GM21528 (cell line): ENCODE results near the gene MAP4K2.
A peak's percentile ranks its signal among the peaks of the same experiment; 100 is the strongest.
"Not testable (repeated sequence)": the region's sequence is repeated elsewhere in the genome, so short reads cannot be mapped to it uniquely, and the experiment has no call there.

ENCODE experiments used
- ATAC-seq: cut with Tn5 transposase; IDR thresholded peaks from one replicate; pipeline ENCODE4 v1.9.1; 2021; ENCODE audit warnings: mild to moderate bottlenecking, moderate library complexity; ENCODE audit not compliant: unreplicated experiment, low FRiP score

MAP4K2 gene

GRCh38 chr11:64803158-64803845, at the start of gene MAP4K2:
Gene MAP4K2, minus strand, starts transcription at chr11:64803214. Its CDS starts 65 bp downstream, at chr11:64803149.
- ATAC-seq, result peak; percentile 54

- peak; percentile 18 for ATAC-seq
Observed at GRCh38 chr11:64851831-64852351, 48.9 kb upstream of the MAP4K2 start.

GRCh38 chr11:64850979-64851567, 48.1 kb upstream of the MAP4K2 start:
- peak; percentile 57 for ATAC-seq

- ATAC-seq, result no peak
Observed at GRCh38 chr11:64849598-64850356, 46.8 kb upstream of the MAP4K2 start.

- no peak for ATAC-seq
Observed at GRCh38 chr11:64848826-64849597, 46.0 kb upstream of the MAP4K2 start.

GRCh38 chr11:64848214-64848825, 45.3 kb upstream of the MAP4K2 start:
- ATAC-seq, result no peak

- ATAC-seq, result no peak
Observed at GRCh38 chr11:64846998-64847666, 44.1 kb upstream of the MAP4K2 start.

- ATAC-seq, result not testable (repeated sequence)
Observed at GRCh38 chr11:64845776-64846129, 42.7 kb upstream of the MAP4K2 start.

GRCh38 chr11:64845129-64845775, 42.2 kb upstream of the MAP4K2 start:
- ATAC-seq, result no peak

GRCh38 chr11:64844330-64845128, 41.5 kb upstream of the MAP4K2 start, which contains the start of gene CDC42BPG:
Gene CDC42BPG, minus strand, starts transcription at chr11:64844653. Its CDS starts 84 bp downstream, at chr11:64844569.
- no peak for ATAC-seq

GRCh38 chr11:64843686-64844329, 40.8 kb upstream of the MAP4K2 start:
- ATAC-seq, result no peak

GRCh38 chr11:64842851-64843685, 40.1 kb upstream of the MAP4K2 start:
- ATAC-seq, result no peak

GRCh38 chr11:64842366-64842759, 39.3 kb upstream of the MAP4K2 start:
- ATAC-seq, result no peak

GRCh38 chr11:64841592-64842365, 38.8 kb upstream of the MAP4K2 start:
- no peak for ATAC-seq

- ATAC-seq, result no peak
Observed at GRCh38 chr11:64839887-64840782, 37.1 kb upstream of the MAP4K2 start.
